Urinary bladder (tissue), 4 donors: ENCODE measurements around the gene BCAS3. TPM values are rescaled to one million over a fixed set of nuclear protein-coding genes. Genes with fewer than 3 reads are reported as not detected.

ENCODE experiments used
- DNase-seq: peaks from one replicate; pipeline ENCODE4 v3.0.0-alpha.2; 2015; ENCODE audit errors: extremely low spot score
- H3K27ac ChIP-seq: one replicate; pipeline ENCODE4 v1.5.1; 2013; ENCODE audit warnings: low read depth, mild to moderate bottlenecking, moderate library complexity
- H3K36me3 ChIP-seq: one replicate; pipeline ENCODE4 v1.6.1; 2013; ENCODE audit warnings: mild to moderate bottlenecking, moderate library complexity; ENCODE audit not compliant: insufficient read depth
- H3K4me1 ChIP-seq: one replicate; pipeline ENCODE4 v1.6.1; 2013; ENCODE audit warnings: mild to moderate bottlenecking, moderate library complexity; ENCODE audit not compliant: insufficient read depth
- H3K4me3 ChIP-seq: one replicate; pipeline ENCODE4 v1.5.1; 2013; ENCODE audit warnings: low read depth, low read length
- WGBS: extraction: QIAGEN DNeasy Blood & Tissue Kit; methylation state at CpG from one replicate; pipeline ENCODE4 v1.1.7; 2013; 5-methylcytosine and 5-hydroxymethylcytosine counted together
- polyA plus RNA-seq: library from polyadenylated mRNA; stranded (reverse); fragments of 200-250 nt; gene quantifications from one replicate; pipeline ENCODE4 v1.2.3, GENCODE V29; 2013
- total RNA-seq: library from RNA; depleted of rRNA; stranded (reverse); fragments of >200 nt; gene quantifications from one replicate; pipeline ENCODE4 v1.2.3, GENCODE V29; 2014
- donor health status: healthy with polysubstance abuse.
- donor health status: healthy.

The BCAS3 gene
- total and polyA plus RNA-seq, 2 donors: 17.6 to 72.4 TPM

DNA sequence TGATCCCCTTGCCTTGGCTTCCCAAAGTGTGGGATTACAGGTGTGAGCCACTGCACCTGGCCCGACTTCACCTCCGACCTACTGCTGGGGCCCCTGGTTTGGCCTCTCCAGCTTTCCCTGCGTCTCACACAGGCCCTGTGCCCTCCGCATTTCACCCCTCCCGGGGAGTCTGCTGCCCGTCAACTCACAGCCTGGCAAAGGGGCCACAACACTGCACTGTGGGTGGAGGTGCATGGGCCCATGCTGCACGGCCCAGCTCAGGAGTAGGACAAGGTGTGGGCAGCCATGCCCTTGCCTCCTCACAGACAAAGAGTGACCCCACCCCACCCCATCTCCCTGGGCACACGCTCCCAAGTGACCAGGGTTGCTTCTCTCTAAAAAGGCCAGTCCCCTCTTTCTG lies 709.4 kb downstream of the BCAS3 start:
- Histone ChIP-seq H3K36me3 (no peaks in the 10 kb centered on the region), H3K4me1 (no peaks in the 10 kb centered on the region), H3K27ac (no peak overlapping the region), H3K4me3 (no peak overlapping the region)
- no peak for DNase-seq
- WGBS: 96% methylated on average over 8 of the region's 8 CpGs

DNA sequence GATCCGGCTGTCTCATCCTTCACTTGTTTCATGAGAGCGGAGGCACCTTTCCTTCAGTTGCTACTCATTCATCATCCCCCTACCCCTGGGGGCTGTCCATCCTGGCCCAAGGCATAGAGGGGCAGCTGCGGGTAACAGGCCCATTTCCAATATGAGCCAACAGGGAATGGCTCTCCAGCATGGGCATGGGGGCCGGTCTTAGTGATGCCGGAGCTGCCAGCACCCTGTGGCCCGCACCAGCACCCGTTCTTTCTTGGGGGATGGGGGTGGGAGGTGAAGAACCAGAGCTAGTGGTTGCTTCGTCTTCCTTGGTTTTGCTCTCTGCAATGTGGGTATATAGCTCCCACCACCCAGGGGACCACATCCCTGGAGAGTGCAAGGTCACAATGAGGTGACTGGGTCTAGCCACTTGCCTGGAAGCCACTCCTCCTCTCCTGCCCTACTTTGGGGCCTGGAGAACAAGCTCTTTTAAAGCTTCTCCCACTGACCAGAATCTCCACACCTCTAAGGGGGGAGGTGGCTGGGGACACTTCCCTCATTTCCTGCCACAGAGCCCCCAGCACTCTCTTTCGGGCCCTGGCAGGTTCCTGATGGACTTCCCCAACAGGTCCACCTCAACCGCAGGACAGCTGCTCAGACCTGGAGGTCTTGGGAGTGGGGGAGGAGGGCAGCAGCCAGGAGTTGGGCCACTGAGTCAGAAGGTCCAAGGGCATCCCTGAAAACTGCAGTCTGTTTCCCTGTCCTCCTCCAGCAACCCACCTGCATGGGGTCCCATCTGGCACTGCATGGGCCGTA lies 710.1 kb downstream of the BCAS3 start:
- H3K4me3 ChIP-seq: no peak overlapping the region
- DNase-seq: no peak
- no peaks in the 10 kb centered on the region for H3K4me1 ChIP-seq
- WGBS: 96% methylated on average over 11 of the region's 11 CpGs
- no peak overlapping the region for H3K27ac ChIP-seq
- H3K36me3 ChIP-seq: no peaks in the 10 kb centered on the region

DNA sequence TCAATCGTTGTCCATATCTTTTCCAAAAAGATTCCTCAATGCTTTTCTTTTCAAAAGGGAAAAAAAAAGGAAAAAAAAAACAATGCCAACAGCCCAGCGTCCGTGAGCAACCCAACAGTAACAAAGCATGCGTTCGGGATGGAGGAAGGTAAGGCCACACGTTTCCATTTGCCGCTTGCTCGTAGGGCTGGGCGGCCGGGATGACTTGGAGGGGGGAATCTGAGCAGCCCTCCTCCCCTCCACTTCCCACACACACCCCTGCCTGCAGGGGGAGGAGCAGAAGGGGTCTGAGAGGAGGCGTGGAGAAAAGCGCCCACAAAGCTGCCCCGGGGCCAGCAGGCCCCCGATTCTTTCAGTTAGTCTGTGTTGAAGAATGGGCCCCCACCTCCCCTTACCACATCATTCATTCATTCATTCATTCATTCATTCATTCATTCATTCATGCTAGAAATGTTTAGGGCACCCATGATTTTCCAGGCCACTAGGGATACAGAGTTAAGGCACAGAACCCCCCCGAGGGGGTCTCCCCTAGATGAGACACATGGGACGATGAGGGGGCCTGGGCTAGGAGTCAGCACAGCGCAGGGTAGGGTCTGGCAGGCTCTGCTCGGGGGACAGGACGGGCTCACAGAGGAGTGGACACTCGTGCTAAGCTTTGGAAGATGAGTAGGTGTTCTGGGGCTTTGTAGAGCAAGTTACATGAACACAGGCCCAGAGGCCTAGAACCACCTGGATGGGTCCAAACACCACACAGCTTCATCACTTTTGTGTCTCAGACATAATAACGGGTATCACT lies 711.1 kb downstream of the BCAS3 start:
- no peak for DNase-seq
- H3K4me1 ChIP-seq: no peaks in the 10 kb centered on the region
- no peaks in the 10 kb centered on the region for H3K36me3 ChIP-seq
- H3K4me3 ChIP-seq: no peak overlapping the region
- H3K27ac ChIP-seq: no peak overlapping the region
- WGBS: 92% methylated on average over 21 of the region's 21 CpGs

GRCh38 chr17:61389670-61390478 lies 712.2 kb downstream of the BCAS3 start:
- Histone ChIP-seq H3K4me1 (no peaks in the 10 kb centered on the region), H3K36me3 (no peaks in the 10 kb centered on the region), H3K4me3 (no peak overlapping the region), H3K27ac (no peak overlapping the region)
- 23% methylated on average over 25 of the region's 25 CpGs for WGBS
- no peak for DNase-seq

- Histone ChIP-seq H3K4me1 (no peaks in the 10 kb centered on the region), H3K27ac (no peak overlapping the region), H3K4me3 (no peak overlapping the region), H3K36me3 (no peaks in the 10 kb centered on the region)
- DNase-seq: no peak
- WGBS: 87% methylated on average over 11 of the region's 11 CpGs
Measured at GRCh38 chr17:61390479-61390791, 712.8 kb downstream of the BCAS3 start.

DNA sequence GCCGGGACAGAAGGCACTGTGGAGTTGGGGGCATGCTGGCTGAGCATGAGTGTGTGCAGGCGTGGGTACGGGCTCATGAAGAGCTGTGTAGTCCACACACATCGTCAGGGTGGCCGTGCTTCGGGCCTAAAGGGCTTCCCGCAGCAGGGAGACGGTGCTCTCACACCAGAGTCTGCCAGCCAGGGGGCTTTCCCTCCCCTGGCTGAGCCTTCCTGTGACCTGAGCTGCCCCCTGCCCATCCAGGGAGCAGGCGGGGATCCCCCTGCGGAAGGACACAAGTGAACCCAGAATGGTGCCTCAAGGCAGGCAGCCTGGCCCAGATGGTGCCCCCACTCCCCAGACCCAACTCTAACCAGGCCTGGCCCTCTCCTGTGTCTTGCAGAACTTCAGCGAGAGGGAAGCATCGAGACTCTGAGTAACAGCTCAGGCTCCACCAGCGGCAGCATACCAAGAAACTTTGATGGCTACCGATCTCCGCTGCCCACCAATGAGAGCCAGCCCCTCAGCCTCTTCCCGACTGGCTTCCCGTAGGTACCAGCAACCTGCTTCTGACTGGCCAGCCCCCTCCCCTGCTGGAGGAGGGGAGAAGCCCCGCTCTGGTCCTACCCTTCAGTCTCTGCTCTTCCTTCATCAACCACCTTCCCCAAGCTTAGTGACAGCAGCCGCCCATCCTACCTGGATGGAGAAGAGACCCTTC lies 714.1 kb downstream of the BCAS3 start:
- Histone ChIP-seq H3K4me1 (no peaks in the 10 kb centered on the region), H3K4me3 (no peak overlapping the region), H3K36me3 (no peaks in the 10 kb centered on the region), H3K27ac (no peak overlapping the region)
- no peak for DNase-seq
- WGBS: 92% methylated on average over 19 of the region's 19 CpGs

DNA sequence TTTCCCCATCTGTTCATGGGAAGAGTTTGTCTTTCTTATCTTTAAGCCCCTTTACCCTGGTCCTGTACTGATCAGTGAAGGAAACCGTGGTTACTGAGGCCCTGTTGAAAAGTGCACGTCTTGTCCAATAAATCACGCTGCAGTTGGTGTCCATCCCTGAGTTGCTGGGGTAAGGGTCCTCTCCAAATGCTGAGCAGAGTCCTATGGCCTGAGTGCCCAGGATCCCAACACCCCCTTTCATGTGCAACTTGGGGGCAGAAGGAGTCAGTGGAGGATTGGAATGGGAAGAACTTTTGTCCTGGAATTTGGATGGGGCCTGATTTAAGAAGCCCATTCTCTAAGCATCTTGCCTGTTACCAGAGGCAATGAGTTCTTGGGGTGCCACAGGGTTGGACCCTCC lies 715.0 kb downstream of the BCAS3 start:
- 81% methylated on average over 3 of the region's 3 CpGs for WGBS
- no peak for DNase-seq
- Histone ChIP-seq H3K27ac (no peak overlapping the region), H3K4me3 (no peak overlapping the region), H3K4me1 (no peaks in the 10 kb centered on the region), H3K36me3 (no peaks in the 10 kb centered on the region)

DNA sequence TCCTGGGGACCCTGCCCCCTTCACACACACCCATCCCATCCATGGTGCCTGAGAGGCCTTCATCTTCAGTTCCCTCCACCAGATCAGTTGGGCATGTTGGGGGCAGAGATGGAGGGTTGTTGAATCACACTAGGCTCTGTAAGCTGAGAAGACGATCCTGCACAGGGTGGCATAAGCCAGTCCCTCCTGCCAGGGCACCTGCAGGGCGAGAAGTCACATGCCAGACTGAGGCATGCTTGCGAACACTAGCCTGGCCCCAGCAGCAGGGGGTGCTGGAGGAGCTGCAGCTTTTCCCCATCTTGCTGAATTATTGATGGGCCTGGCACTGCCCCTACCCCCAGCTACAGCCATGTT lies 715.9 kb downstream of the BCAS3 start:
- Histone ChIP-seq H3K27ac (no peak overlapping the region), H3K4me1 (no peaks in the 10 kb centered on the region), H3K4me3 (no peak overlapping the region), H3K36me3 (no peaks in the 10 kb centered on the region)
- 87% methylated on average over 3 of the region's 3 CpGs for WGBS
- DNase-seq: no peak

DNA sequence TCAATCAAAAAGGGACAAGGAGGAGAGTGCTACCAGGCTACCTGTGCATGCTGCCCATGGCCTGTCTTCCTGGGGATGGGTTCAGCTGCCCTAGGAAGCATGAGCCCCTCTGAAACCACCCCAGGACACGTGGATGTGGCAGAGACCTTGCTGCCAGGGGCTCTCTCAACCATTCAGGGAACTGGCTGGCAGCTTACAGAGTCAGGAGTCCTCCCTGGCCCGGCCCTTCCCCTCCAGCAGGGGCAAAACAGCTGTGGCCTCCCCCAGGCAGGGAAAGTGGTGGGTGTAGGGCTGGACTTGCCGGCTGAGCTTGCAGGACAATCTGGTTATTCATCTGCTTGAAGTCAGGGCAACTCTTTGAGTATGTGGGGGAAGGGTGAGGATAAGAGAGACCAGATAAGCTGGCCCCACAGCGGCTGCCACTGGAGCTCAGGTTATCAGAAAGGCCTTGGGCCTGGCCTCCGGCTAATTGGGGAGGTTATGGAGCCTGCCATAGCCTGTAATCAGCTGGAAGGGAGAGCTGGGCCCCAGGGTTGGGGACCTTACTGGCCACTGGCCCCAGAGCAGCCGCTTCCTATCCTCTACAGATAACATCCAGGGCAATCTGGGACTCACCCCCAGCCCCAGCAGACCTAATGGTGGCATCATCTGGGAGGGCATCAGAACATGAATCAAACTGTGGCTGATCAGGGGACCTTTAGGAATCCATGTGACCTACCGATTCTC lies 716.4 kb downstream of the BCAS3 start:
- H3K36me3 ChIP-seq: no peaks in the 10 kb centered on the region
- no peak for DNase-seq
- H3K27ac ChIP-seq: peak overlapping the region; percentile 38
- H3K4me1 ChIP-seq: no peaks in the 10 kb centered on the region
- no peak overlapping the region for H3K4me3 ChIP-seq
- WGBS: 65% methylated on average over 7 of the region's 7 CpGs

DNA sequence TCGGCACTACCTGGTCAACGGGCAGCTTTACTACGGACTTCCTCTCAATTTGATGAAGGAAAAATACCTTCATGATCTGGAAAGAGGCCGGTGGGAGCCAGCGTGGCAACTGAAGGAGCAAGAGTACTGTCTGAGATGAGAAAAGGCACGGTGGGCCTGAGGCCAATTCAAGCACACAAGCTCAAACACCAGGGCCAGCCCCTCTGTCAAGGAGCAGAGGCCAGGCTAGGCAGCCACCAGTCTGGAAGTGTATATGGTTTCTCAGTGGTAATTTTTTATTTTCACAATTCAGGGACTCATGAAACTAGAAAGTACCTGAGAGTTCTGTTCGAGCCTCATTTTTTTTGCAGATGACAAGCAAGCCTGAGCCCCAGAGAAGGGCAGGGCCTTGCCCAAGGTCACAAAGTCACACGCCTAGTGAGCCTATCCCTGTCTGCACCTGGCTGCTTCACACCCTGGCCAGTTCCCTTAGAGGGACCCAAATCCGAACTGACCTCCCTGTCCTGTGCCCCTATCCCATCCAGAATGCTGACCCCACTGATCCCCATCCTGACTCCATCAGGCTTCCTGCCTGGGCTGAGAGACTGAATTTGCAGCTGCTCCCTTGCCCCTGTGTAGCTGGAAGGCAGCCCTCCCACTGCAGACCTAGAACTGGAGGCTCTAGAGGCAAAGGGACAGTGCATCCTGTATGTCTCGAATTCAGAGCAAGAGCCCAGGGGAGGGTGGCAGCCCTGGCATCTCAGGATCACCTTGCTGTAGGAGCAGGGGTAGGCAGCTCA lies 717.2 kb downstream of the BCAS3 start:
- 72% methylated on average over 10 of the region's 10 CpGs for WGBS
- no peaks in the 10 kb centered on the region for H3K36me3 ChIP-seq
- no peaks in the 10 kb centered on the region for H3K4me1 ChIP-seq
- no peak overlapping the region for H3K4me3 ChIP-seq
- no peak for DNase-seq
- H3K27ac ChIP-seq: peak overlapping the region; percentile 57

GRCh38 chr17:61395409-61395982 lies 717.8 kb downstream of the BCAS3 start:
- Histone ChIP-seq H3K27ac (peak overlapping the region; percentile 89), H3K36me3 (no peaks in the 10 kb centered on the region), H3K4me1 (no peaks in the 10 kb centered on the region), H3K4me3 (peak overlapping the region; percentile 94)
- no peak for DNase-seq
- WGBS: 63% methylated on average over 38 of the region's 38 CpGs

DNA sequence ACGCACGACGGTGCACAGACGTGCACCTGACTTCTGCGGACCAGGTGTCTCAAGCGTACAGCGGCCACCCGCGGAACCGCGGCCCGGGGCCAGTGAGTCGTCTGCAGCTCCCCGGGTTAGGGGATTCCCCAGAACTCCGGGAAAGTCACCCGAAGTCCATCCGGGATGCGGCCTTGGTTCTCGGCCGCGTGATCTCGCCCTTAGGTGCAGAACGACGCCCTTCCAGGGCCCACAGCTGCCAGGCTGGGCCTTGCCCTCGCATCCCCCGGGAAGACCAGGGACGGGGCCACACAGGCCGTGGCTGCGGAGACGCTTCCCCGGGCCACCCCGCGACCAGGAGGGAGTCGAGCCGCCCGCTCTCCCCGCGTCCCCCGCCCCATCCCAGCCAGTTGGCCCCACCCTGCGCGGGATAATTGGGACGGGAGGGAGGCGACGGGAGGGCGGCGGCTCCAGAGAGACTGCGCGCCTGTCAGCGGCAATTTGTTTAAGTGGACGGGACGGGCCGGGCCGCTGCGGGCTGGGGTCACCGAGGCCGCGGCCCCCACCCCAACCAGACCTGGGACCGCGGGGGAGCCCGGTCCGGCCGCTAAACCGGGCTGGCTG lies 718.4 kb downstream of the BCAS3 start:
- Histone ChIP-seq H3K27ac (peak overlapping the region; percentile 89), H3K4me3 (peak overlapping the region; percentile 94), H3K4me1 (no peaks in the 10 kb centered on the region), H3K36me3 (no peaks in the 10 kb centered on the region)
- DNase-seq: no peak
- 22% methylated on average over 63 of the region's 63 CpGs for WGBS
